T-helper 2 cell (primary cell): ENCODE measurements around the gene BAMBI.
"Not testable (repeated sequence)": the region's sequence is repeated elsewhere in the genome, so short reads cannot be mapped to it uniquely, and the experiment has no call there.

ENCODE experiments used
- DNase-seq, 5 experiments: peaks; one replicate each; pipeline versions ENCODE4 v3.0.0 to v3.0.0-alpha.2; 2012 to 2022
- total RNA-seq, 2 donors: gene quantifications; one replicate each; lab custom pipeline; 2026; lab: John Stamatoyannopoulos, UW

BAMBI gene, protein sequence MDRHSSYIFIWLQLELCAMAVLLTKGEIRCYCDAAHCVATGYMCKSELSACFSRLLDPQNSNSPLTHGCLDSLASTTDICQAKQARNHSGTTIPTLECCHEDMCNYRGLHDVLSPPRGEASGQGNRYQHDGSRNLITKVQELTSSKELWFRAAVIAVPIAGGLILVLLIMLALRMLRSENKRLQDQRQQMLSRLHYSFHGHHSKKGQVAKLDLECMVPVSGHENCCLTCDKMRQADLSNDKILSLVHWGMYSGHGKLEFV
- total RNA-seq, result 2.9 to 6.5 reads per million in 2 donors

DNA sequence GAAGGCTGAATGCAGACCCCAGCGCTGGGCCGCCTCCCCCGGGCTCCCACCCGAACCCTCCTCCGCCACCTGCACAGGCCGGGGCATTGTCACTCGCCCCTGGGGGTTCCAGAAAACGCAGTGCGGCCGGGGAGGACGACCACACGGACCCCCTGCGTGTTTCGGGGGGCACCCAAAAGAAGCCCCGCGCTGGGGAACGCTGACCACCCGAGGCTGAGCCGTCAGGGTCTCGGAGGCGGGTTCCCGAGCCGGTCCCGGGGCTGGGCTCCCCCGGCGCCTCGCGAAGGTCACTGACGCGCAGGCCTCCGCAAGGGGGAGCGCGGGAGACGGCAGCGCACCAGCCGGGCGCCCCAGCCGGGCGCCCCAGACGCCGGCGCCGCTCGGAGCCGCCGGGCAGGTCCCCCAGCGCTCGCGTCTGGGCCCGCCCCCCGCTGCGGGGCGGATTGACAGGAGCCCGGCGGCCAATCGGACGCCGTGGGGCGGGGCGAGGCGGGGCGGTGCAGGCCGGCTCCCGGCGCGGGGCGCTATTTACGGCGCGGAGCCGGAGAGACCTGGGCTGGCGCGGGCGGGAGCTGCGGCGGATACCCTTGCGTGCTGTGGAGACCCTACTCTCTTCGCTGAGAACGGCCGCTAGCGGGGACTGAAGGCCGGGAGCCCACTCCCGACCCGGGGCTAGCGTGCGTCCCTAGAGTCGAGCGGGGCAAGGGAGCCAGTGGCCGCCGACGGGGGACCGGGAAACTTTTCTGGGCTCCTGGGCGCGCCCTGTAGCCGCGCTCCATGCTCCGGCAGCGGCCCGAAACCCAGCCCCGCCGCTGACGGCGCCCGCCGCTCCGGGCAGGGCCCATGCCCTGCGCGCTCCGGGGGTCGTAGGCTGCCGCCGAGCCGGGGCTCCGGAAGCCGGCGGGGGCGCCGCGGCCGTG is at the start of gene BAMBI:
TSS of gene BAMBI (plus strand) at position 554 of the 920 bp plus-strand sequence. CDS start 377 bp downstream, outside the sequence.
- DNase-seq, result peak; percentile 77 to 93 (median 84)

DNA sequence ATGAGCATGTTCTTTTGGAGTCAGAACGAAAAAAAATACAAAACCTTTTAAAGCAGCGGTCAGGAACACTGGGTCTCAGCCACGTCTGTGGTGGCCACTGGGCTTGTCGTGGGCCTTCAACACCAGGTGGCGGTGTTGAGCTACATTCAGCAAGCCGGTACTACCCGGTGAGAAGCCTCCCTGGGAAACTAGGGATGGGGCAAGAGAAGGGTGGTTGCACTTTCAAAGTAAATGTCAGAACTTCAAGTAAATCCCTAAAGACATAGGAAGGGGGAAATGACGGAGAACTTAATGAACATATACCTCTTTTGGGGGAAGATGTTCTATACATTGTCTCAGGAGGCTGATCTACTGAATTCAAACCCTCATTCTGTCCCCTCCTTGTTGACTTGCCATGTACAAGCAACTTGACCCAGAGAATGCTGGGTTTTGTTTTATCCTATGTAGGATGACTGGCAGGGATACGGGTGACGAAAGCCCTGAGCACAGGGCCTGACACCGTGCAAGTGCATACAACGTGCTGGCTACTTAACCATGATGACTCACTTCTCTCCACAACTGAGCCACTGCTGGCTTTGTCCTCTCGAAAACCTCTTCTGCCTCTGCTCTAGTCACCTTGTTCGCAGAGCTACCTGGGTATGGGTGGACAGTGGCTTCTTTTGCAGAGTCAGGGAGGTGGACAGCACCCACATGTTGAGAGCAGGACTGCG is 49.0 kb upstream of the BAMBI start:
- peak; percentile 22 to 60 (median 45) for DNase-seq

DNA sequence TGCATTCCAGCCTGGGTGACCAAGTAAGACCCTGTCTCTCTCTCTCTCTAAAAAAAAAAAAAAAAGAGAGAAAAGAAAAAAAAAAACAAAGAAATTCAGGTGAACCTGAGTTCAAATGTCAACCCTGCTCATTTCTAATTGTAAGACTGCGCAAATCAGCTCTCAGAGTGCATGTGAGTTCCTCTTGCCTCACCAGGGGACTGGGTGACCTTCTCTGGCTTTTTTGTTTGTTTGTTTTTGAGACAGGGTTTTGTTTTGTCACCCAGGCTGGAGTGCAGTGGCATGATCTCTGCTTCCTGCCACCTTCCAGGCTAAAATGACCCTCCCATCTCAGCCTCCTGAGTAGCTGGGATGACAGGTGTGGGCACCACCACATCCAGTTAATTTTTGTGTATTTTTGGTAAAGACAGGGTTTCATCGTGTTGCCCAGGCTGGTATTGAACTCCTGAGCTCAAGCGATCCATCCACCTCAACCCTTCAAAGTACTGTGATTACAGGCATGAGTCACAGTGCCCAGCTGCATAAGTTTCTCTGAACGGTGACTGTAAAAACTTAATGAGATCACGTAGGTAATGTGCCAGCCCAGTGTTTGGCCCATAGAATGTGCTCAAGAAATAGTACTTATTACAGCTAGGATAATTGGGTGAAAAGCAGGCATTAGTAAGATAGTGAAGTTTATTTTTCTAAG is 45.3 kb upstream of the BAMBI start:
- no peak for DNase-seq

DNA sequence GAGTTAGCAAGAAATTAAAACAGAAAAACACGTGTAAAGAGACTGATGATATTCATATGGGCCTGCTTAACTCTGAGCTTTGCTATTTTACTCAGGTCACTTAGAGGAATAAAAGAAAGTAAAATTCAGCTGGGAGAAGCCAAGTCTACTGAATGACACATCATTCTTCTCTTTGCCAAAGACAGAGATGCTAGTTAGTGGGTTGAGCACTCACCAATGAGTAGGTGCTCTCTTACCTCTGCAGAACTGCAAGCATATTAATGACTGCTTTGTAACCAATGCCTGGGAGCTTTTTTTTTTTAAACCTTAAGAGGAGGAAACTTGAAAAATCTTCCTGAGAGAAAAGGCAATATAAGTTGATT is 44.8 kb upstream of the BAMBI start:
- no peak for DNase-seq

DNA sequence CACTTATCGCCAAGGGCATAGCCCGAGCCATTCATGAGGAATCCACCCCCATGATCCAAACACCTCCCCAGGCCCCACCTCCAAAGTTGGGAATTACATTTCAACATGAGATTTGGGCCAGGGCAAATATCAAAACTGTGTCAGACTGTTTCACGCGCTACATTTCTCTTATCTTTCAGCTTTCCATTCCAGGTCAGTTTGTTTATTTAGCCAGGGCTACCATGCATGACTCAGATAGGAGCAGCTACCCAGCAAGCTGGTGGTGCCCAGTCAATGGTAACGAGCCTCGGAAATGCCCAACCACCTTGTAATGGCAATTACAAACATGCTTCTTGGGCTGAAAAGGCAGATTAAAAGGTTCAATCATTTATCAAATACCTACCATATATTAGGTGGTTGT is 43.6 kb upstream of the BAMBI start:
- DNase-seq, result no peak

DNA sequence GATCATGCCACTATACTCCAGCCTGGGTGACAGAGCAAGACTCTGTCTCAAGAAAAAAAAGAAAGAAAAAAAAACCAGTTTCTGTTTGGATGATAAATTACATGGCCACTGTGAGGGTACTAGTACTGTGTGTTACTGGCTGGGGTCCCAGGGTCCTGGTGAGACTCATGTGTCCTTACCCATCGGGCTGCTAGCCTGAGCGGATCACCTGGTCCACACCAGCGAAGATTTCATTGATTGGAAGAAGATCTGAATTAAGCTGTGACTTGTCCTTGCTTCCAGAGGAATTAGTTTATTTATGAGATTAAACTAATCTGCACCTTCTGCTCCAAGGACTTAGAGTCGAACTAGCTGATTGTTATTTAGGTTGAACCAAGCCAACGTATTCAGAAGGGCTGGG is 40.0 kb upstream of the BAMBI start:
- no peak for DNase-seq

DNA sequence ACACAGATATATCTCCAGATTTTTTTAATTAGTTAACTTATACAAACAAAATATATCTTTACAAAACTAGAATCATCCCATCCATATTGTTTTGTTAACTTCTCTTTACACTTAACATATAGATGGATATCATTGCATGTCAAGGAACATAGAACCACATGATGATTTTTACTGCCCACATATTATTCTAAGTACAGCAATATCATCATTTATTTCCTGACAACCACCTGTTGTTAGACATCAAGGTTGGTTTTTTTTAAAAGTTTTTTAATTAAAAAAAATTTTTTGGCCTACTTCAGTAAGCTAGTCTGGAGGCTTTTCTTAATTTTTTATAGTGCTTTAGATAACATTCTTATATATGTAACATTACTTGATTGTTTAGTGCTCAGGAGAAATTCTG is 38.9 kb upstream of the BAMBI start:
- DNase-seq, result no peak

DNA sequence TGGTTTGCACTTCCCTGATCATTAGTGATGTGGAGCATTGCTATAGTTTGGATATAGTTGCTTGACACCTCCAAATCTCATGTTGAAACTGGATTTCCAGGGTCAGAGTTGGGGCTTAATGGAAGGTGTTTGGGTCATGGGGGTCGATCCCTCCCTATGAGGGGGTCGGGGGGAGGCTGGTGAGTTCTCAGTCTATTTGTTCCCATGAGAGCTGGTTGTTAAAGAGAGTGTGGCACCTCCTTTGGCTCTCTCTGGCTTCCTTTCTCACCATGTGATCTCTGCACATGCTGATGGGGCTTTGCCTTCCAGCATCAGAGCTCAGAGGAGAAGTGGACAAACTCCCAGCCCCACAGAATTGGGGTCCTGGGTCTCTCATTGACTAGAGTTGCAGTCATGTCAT is 36.8 kb upstream of the BAMBI start:
- DNase-seq, result no peak

DNA sequence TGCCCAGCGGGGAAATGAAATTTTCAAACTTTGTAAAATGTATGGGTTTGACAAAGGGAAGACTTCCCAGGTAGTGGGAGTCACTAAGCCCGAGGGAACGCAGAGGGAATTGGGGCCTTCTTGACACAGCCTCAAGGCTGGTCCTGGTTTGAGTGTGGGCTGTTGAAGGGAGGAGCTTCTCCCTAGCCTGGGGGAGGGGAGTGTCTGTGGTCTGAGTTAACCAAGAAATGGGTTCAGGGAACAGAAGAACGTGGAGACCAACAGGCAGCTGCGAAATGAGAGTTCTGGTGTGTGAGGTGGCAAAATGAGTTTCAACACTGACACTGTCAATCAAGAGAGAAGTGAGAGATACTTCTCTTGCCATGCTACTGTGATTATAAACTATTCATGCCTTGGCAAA is 32.7 kb upstream of the BAMBI start:
- DNase-seq, result peak in 1 of 5 experiments; percentile 15

DNA sequence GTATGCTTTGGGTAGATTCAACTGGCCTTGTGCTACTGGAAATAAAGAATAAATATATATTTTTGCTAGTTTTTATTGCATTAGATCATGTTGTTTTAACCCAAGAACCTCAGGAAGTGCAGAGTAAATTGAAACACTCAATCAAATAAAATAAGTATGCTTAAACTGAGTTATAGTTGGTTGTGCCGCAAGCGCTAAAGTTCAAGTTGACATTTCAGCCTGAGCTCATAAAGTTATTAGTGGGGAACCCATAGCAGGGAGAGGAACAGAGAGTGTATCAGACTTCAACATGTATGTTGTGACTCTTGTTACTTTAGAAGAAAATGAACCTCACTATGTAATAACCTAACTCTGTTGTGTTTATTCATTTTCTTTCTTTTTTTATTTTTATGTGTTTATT is 25.2 kb upstream of the BAMBI start:
- DNase-seq, result no peak

DNA sequence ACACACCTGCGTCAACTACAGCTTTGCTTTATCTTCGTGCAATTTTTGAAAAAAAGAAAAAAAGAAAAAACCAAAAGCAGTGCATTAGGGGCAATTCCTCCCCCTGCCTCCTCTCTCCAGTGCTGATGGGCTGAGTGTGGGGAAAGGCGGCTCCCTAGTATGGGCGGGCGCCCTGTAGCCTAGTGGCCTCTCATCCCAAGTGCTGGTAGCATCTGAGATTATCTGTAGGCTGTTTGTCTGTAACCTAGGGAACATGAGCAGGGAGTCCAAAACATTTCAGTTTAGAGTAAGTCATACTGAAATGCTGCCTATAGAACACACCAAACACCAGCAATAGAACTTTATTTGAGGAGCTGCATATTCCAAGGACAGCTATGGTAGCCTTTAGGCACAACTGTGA is 24.6 kb upstream of the BAMBI start:
- DNase-seq, result no peak

DNA sequence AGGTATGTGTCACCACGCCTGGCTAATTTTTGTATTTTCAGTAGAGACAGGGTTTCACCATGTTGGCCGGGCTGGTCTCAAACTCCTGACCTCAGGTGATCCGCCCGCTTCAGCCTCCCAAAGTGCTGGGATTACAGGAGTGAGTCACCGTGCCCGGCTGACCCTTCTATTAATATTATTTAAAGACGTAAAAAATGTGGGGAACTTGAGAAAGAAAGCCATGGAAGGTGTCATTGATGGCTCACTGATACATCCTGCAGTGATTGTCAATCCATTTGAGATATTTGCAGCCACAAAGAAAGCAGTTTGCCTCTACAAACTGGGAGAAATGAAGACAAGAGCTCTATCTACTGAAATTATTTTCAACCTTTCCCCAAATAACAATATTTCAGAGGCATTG is 18.5 kb upstream of the BAMBI start:
- not testable (repeated sequence) for DNase-seq

DNA sequence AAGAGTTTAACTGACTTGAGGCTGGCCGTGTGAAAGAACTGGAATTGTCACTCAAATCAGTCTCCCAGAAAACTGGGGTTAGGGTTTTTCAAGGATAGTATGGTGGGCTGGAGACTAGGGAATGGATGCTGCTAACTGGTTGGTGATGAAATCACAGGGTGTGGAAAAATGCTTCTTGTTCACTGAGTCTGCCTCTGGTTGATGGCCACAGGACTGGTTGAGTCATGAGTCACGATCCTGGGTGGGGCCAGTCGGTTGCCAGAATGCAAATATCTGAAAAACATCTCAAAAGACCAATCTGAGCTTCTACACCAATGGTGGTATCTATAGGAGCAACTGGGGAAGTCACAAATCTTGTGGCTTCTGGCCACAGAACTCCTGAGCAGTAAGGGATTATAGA is 16.3 kb upstream of the BAMBI start:
- no peak for DNase-seq

DNA sequence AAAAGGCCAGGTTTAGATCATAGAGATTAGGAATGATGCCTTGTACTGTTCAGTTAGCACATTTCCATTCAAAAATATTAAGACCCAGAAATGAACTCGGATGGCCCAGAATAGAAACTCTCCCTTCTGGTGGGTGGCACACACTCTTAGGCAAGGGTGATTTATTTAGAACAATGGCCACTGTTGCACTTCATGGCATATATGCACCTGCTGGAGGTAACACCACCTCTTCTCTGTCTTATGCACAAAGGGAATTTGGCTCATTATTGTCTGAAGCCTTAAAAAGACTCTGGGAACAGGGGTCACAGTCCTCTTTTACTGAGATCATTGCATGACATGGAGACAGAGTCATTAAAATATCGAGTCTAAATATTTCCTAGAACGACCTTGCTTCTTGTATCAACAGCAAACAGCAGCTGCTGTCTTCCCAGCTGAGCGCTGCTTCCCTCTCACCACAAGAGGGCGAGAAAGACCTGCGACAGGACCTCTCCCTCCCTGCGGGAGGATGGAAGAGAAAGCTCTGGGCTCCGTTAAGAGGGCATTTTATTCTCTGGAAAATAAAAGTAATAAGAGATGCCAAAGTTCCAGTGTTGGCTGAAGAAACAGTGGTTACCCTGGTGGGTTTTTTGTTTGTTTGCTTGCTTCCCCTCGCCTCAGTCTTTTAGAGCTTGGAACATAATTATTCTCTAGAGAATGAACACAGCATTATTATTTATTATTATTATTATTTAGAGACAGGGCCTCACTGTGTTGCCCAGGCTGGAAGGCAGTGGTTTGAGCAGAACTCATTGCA is 13.5 kb upstream of the BAMBI start:
- DNase-seq, result peak; percentile 15 to 63 (median 47)

DNA sequence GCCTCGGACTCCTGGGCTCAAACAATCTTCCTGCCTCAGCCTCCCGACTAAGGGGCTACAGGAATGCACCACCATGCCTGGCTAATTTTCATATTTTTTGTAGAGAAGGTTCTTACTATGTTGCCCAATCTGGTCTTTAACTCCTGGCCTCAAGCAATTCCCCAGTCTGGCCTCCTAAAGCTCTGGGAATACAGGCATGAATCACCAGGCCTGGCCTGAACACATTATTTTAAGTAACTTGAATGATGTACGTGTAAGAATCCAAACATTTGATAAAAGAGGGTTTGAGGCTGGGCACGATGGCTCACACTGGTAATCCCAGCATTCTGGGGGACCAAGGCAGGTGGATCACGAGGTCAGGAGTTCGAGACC is 13.0 kb upstream of the BAMBI start:
- no peak for DNase-seq

DNA sequence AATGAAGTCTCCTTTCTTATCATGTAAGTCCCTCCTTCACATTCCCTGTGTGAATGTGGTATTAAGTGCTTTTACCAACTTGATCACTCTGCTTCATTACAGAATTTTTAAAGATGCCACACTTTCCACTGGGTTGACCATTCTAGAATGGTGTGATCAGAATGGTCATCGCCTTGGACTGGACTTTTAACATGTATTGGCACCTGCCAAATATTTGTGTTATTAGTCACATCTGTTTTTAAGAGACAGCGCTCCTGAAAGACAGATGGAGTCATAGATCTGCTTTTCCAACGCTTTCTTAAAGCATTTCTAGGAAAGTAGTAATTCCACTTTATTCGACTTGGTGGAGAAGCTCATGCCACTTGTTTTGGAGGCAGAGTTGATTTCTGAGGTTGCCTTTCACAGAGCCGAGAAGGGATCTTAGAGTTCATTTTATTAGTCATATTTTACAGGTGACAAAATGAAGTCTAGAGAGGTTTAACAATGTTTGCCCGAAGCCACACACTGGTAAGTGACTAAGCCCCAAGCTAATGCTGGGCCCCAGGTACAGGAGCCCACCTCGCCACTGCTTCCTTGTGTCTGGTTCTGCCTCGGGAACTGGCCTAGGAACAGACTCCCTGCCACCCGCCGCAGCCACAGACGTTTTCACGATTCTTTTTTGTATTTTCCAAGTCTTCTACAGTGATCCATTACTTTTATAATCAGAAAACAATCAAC is 10.4 kb upstream of the BAMBI start:
- DNase-seq, result no peak

DNA sequence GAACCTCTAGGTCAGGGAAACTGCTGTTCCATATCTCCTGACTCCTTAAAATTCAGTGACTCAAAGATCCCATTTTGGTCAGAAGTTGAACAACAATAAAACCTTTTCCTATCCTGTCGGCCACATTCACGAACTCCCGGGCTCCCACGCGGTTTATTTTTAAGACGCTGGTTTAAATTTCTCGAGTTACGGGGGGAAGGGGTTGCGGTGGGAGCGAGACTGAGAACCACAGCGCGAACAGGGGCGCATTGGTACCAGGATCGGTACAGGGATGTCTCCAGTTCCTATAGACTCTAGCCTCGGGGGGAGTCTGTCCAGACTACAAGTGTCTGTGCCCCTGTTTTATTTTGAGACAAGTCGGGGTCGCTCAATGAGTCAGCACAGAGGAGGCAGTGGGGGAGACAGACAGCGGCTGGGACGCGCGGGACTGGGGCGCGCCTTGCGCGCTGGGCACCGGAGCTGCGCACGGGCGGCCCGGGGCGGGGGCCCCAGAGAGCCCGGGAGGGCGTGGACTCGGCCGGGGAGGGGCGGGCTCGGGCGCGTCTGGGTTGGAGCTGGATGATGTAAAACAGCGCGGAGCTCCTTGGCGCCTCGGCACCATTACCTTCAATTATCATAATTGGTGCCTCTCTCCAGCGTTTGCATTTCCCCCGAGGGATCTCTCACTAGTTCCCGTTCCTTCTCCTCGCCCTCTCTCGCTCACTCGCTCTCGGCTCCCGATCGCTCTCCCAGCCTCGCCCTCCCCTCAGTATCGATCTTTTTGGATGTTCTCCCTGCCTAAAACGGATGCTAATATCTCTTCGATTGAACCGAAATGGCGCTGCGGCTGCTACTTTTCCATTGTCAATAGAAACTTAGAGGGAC is 8.7 kb upstream of the BAMBI start:
- DNase-seq, result peak; percentile 9 to 42 (median 24)

DNA sequence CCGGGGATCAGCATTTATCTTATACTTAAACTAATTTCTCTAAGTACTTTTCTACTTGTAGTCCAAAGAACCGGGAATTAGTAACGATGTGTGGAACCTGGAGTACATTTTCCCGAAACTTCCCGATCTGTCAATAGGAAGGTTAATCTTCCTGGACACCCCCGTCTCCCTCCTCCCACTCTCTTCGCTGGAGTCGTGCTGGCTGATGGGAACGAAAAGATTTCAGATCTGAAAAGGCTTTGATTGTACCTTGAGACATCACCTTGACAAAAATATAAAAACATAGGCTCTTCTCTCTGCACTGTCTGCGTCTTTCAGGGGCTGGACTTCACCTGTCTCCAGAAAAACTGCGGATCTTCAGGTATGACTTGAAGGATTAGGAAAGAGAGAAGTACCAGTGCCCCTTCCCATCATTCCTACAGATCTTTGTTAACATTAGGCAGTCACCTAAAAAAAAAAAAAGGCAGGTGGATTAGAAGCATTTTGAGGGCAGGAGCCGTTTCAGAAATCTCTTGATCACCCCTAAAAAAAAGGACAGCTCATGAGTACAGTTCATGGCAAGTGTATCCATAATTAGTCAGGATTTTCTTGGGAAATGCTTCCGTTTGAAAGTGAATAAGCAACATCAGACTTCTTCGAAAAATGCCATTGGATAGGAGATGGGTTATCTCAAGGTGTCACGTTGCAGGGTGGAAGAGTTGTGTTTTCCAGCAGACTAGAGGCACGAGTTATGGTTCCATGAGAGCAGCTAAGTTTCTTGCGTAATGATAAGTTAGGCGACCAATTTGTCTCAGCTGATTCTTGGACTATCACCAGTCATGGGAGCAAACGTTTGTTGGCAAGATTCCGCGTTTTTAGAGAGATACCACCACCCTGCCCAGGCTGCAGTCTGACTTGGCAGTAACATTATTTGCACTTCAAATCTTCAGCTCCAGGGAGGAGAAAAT is 7.8 kb upstream of the BAMBI start:
- no peak for DNase-seq

DNA sequence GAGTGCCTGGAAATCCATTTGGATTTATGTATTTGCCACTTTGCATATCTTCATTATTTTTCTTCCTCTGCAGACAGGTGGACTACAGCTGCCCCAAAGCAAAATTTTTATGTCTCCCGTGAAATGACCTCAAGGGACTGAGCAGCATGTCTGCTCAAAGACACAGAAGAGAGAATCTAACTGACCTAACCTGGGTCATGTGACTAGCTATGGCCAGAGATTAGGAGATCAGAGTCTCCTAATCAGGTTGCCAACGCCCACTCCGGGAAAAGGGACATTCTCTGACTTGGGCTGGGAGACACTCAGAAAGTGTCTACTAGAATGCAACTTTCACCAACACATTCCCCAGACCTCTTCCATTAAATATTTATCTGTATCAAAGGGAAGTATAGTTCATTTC is 2.5 kb upstream of the BAMBI start:
- no peak for DNase-seq
